Globus pallidus (tissue), 1 donor: ENCODE data around the gene FAM25G.
"Not testable (repeated sequence)": the region's sequence is repeated elsewhere in the genome, so short reads cannot be mapped to it uniquely, and the experiment has no call there.

Source experiments
- DNase-seq: peaks from one replicate; pipeline ENCODE4 v3.0.0-alpha.2; 2015; ENCODE audit warnings: low spot score

Gene FAM25G

DNA sequence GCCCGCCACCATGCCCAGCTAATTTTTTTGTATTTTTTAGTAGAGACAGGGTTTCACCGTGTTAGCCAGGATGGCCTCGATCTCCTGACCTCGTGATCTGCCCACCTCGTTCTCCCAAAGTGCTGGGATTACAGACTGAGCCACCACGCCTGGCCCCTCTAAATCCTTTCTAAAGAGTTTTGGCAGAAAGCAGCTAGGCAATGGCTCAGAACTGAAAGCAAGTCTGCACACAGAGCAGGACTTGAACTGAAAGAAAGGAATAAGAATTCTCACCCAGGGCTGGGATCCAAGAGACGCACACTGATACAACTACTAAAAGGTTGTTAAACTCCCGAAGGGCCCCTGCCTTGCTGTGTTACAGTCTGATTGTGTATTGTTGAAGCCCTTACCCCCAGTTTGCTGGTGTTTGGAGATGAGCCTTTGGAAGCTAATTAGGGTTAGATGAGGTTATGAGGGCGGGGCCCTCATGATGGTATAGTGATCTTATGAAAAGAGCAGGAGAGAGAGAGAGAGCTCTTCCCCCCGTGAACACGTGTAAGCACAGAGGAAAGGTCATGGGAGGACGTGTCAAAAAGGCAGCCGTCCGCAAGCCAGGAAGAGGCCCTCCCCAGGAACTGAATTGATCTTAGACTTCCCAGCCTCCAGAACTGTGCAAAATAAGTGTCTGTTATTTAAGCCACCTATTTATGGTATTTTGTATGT, 26.1 kb downstream of the FAM25G start:
- DNase-seq = not testable (repeated sequence)

DNA sequence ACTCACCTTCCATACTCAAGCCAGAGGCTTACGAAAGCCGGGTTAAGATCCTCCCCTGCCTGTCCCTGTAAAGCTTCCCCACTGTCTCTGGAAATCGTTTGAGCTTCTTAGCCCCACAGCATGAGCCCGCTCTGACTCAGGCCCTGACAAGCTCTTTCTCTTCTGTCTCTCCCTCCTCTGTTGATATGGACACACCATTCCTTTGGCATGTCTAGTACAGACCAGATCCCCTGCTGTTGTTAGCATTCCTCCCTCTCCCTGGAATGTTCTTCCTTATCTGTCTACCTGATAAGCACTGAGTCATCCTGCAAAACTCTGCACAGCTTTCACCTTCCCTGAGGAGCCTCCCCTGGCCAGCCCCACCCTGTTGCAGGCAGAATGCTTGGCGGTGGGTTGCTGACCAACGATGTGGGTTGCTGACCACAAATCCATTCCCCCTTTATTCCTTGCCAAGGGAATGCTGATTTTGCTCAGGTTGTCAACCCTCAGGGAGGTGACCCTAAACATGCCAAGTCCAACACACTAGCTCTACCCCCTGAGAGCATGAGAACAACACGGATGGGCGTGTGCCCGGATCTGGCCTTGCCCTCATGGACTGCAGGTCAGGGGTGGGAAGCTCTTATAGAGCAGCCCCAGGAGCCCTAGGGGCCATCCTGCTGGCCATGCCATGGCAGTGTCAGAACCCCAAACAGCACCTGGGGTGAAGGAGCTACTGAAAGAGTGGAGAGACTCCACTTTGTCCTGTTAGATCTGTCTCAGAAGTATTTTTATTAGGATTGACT, 28.7 kb downstream of the FAM25G start:
- DNase-seq = not testable (repeated sequence)

- not testable (repeated sequence) for DNase-seq
Measured at GRCh38 chr10:47461261-47461687, 30.2 kb downstream of the FAM25G start.

GRCh38 chr10:47458466-47459154, 32.9 kb downstream of the FAM25G start:
- no peak for DNase-seq

DNA sequence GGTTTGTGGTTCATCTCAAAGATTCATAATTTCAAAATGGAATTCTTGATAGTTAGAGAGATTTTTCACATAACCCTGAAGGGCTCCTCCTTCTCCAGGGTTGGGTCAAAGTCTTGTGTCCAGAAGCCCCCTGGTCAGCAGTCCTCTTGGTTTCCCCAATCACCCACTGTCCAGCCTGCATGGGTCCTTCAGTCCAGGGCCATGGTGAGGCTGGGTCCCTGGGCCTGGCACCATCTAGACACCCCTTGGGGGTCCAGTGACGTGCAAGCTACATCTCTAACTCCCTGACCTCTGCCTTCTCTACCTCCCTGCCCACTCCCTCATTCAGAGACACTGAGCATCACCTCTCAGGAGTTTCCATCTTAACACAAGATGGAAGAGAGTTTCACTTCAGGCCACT, 33.7 kb downstream of the FAM25G start:
- DNase-seq = no peak

- no peak for DNase-seq
Measured at GRCh38 chr10:47457528-47457820, 34.0 kb downstream of the FAM25G start.

DNA sequence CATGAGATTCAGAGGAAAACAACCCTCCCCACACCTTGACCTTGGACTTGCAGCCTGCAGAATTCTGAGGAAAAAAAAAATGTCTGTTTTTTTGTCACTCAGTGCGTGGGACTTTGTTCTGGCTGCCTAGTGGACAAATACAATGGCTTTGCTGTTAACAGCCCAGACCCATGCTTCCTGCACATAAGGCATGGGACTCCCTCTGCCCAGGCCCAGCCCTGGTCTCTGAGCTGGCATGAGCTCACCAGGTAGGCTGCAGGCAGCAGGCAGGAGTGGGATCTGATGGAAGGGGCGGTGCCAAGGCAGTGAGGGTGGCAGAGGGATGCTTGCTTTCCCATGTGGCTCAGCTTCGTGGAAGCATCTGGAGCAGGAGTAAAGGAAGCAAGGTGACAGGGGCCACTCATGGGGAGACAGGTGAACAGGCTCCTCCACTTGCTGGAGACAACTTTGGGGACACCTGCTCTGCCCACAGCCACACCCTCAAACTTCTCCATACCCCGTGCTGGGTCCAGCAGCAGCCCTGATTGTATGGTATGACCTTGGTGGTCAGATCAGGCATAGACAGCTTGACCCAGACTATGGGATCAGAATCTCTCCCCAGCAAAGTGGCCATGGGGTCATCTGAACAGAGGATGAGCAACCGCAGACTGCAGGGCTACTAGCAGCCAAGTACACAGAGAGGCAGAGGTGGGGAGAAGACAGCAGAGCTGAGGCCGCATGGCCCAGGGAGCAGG, 34.5 kb downstream of the FAM25G start:
- peak; percentile 20 for DNase-seq

DNA sequence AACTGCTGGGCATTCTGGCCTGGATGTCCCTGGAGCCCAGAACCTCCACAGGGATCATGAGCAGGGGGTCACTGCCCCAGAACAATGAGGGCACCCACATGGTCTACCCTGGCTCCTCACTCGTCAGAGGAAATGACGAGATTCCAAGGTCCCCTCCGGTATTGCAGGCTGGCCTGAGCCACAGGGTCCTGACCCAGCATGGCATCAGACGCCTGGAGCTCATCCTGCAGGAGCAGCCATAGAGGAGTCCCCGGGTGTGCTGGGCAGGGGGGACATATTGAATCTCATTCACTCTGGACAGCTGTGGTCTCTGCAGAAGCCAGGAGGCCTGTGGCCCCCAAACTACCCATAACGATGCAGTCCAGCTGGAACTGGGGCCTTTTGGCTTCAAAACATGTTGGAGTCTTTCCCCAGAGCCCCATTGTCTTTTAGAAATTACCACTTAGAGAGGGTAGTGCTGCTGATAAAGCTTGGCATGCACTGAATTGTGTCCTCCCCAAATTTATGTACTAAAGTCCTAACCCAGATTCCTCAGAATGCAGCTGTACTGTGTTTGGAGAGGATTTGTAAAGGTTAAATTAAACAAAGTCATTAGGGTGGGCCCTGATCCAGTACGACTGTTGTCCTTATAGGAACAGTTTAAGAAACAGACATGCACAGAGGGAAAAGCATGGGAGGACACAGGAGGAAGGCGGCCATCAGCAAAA, 35.3 kb downstream of the FAM25G start:
- no peak for DNase-seq

DNA sequence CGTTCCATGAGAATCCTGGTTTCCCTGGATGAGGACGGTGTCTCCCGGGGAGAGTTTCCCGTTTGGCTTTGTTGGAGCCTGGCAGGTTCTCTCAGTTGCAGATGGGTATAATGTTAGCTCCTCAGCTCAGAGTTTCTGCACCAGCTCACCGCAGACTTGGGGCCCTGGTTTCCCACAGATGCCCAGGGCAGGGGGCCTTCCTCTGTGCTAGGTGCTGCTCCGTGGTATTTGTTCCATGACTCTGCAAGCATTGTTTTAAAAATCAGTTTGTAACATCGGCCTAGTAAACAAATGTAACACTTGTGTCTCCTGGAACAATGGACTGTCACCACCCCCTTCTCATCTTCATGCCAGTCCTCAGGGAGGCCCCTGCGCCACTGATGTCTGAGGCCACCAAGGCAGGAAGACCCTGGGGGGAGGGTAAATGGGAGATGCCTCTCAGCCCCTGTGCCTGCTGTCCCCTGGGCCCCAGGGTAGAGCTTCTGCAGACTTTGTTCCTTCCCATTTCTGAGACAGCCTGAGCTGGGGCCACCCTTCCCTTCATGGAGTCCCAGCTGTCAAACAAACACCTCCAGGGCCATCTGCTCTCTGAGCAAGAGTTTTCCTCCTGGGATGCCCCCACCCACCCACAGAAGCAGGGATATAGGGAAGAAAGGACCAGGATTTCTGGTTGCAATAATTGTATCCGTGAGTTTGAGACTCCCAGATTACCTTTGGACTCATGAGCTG, 36.0 kb downstream of the FAM25G start:
- not testable (repeated sequence) for DNase-seq

- DNase-seq = no peak
Measured at GRCh38 chr10:47454780-47455058, 36.8 kb downstream of the FAM25G start.

DNA sequence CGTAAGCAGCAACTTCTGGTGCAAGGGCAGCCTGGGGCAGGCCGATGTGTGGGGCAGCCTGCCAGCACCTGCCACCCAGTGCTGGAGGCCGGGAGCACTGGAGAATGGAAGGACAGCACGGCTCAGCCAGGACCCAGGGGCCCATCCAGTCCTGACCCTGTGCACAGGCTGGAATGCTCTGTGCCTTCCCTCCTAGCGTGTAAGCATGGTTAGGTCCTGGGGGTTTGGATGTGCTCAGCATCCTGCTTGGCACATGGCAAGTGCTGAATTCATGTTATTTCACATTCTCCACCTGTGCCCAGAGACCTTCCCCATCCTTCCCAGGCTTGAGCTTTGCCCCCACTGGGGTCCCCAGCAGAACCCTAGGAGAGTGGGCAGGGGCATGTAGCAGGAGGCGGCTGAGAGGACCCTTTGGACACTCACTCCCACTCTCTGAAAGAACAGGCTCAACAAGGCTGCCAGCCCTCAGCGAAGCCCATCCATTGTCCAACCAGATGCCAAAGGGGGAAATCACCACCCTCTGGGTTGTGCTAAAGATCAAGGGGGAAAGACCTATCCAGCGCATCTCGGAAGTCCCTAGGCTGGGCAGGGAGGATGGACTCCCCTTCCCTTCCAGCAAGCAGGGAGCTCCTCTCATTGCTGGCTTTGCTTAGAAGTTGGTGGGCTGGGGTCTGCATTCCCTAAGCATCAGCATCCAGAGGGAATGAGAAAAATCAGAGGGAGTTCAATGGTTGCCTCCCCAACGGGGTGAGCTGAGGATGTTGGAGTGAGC, 37.3 kb downstream of the FAM25G start:
- no peak for DNase-seq

DNA sequence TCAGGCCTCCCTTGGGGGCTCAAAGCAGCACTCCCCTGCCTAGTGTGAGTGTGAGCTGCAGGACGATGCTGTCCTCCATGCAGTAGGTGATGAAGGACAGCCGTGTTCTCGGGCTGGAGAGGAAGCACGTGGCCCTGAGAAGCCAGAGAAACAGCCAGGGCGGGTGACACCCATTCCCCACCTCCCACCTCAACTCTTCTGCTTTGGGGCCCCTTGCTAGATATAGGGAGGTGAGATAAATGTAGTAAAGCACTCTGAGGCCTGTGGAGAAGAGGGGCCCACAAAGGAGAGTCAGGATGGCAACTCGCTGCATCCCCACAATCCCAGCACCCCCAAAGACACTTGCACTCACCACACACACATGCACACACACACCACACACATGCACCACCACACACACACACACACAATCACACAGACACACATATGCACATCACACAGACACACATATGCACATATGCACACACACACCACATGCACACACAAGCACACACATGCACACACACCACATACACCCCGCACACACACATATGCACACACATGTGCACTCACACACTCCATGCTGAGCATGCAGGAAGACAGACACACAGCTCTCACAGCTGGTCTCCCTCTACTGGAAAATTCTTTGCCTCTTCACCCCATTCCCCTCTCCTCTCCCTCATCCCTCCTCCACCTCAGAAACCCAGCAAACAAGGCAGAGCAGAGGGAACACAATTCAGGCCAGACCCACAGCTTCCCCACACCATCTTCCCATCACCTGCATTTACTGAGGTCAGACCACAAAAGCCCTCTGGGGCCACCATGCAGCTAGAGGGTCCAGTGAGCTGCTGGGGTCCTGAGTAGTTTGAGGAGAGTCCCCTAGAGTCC, 38.1 kb downstream of the FAM25G start:
- no peak for DNase-seq

GRCh38 chr10:47452495-47453140, 38.9 kb downstream of the FAM25G start:
- DNase-seq = no peak

DNA sequence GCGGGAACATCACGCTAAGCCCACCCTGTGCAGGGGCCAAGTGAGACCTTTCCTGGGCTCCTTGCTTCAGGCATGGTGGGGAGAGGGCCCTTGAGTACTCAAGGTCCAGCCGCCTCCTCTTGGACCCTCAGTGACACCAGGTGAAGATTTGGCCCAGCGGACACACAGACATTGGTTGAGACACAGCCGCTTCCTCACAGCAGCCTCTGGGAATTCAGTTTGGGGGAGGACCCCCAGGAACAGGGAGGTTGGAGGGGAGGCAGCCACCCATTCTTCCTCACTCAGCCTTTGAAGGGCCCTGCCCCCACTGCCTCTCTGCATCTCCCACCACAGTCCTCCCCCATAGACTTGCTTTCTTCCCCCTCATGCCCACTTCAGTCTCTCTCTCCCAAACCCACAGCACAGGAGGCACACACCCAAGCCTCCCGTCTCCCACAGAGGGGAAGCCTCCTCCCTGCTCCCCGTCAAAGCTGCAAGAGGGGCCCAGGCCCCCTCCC, 39.5 kb downstream of the FAM25G start:
- DNase-seq = no peak

DNA sequence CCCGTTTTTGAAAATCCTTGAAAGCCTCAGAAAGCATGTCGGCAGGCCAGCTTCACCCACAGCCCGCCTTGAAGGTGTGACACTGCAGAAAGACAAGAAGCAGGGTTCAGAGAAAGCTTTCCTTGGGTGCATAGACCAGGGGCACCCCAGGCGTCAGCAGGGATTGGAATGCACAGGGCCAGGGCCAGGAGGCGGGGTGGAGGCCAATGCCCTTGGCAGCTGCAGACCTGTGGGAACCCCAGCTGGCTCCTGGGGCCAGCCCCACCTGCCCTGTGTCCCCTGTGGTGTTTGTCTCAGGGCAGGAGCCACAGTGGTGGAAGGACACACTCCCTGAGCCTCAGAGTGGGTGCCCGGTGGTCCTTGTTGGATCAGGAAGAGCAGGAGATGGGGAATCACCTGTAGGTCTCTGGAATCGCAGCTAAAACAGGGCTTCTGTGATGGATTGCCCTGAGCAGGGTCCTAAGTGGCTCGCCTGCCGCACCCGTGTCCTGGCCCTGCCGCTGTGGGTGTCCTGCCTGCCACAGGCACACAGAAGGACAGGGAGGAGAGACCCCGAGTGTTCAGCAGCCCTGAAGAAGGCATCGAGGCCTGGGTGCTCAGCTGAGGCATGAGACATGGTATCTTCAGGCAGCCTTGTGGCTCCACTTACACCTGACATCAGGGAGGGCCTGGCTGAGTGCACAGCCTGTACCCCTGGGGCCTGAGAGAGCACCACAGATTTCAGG, 40.1 kb downstream of the FAM25G start:
- DNase-seq = no peak

DNA sequence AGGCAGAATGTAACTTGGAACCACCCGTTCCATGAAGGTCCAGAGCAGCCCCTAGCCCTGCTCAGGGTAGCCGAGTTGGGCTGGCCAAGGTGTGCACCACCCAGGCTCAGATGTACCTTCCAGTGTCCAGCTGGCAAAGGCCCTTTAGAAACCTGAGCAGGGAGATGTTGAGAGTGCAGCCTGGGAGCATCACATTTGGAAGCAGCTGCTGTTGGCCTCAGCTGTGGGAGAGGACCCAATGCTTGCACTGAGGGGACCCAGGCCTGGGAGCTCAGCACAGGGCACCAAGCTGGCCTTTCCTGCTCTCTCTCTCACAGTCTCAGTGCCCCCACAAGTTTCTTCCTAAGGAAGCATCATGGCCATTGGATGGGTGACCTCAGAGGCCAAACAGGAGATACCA, 41.1 kb downstream of the FAM25G start:
- DNase-seq = no peak

DNA sequence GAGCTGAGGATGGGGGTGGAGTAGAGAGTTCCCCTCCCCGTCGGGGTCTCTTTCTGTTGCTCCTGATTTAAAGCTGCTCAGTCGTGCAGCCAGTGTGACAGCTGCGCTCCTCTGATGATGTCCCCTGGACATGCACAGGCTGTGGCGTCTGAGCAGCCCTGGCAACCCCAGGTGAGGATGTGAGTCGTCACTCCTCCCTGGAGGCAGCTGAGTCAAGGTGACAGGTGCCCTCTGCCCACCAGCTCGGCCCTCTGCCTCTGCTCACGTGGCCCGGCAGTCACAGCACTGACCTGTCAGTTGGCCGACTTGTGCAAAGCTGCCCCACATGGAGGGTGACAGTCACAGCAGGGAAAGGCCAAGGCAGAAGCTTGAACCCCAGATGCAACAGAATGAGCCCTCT, 41.5 kb downstream of the FAM25G start:
- DNase-seq = no peak
